AG04449 (cell line): ENCODE measurements around the gene RAD51AP1.

Source experiments
- CTCF ChIA-PET: fragments of 350-600 bp; formaldehyde crosslinking; extraction: SDS; loops from one replicate; lab custom pipeline; 2021; ENCODE audit warnings: antibody characterized with exemption; lab: Yijun Ruan, JAX
- POLR2A ChIA-PET: fragments of 400-600, 350-600 bp; formaldehyde crosslinking; extraction: SDS; loops from one replicate; lab custom pipeline; 2020; ENCODE audit warnings: antibody characterized with exemption, inconsistent platforms; lab: Yijun Ruan, JAX
- DNase-seq: peaks from one replicate; pipeline ENCODE4 v3.0.0-alpha.2; 2010; ENCODE audit warnings: low read depth, low spot score
- H3K4me3 ChIP-seq: 2 replicates; pipeline ENCODE4 v1.5.1; 2011; ENCODE audit warnings: low read depth, mild to moderate bottlenecking, control low read depth, low read length
- TF ChIP-seq, protein P1 (sequence below): IDR thresholded peaks from one replicate; pipeline ENCODE4 v1.5.1; 2011; ENCODE audit warnings: mild to moderate bottlenecking, moderate library complexity, low read length, control low read depth, inconsistent platforms; ENCODE audit not compliant: insufficient read depth; ENCODE audit errors: missing control alignments

Gene RAD51AP1

GRCh38 chr12:4530160-4530559 is 8.5 kb upstream of the RAD51AP1 start:
- no peak for DNase-seq
- TF ChIP-seq, protein P1, sequence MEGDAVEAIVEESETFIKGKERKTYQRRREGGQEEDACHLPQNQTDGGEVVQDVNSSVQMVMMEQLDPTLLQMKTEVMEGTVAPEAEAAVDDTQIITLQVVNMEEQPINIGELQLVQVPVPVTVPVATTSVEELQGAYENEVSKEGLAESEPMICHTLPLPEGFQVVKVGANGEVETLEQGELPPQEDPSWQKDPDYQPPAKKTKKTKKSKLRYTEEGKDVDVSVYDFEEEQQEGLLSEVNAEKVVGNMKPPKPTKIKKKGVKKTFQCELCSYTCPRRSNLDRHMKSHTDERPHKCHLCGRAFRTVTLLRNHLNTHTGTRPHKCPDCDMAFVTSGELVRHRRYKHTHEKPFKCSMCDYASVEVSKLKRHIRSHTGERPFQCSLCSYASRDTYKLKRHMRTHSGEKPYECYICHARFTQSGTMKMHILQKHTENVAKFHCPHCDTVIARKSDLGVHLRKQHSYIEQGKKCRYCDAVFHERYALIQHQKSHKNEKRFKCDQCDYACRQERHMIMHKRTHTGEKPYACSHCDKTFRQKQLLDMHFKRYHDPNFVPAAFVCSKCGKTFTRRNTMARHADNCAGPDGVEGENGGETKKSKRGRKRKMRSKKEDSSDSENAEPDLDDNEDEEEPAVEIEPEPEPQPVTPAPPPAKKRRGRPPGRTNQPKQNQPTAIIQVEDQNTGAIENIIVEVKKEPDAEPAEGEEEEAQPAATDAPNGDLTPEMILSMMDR: no peak
- POLR2A ChIA-PET: no interaction called here
- CTCF ChIA-PET: no interaction called here
- H3K4me3 ChIP-seq: no peak overlapping the region

GRCh38 chr12:4530982-4531586 is 7.6 kb upstream of the RAD51AP1 start:
- DNase-seq: no peak
- no peak overlapping the region for H3K4me3 ChIP-seq
- TF ChIP-seq, protein P1: no peak
- ChIA-PET POLR2A (no interaction called here), CTCF (interaction anchor here (0.6 to 1.8 kb wide), 4 partner anchors 15 to 228 kb away, joined by 5 to 6 read pairs (median 6); no protein-coding TSS in a partner anchor)

DNA sequence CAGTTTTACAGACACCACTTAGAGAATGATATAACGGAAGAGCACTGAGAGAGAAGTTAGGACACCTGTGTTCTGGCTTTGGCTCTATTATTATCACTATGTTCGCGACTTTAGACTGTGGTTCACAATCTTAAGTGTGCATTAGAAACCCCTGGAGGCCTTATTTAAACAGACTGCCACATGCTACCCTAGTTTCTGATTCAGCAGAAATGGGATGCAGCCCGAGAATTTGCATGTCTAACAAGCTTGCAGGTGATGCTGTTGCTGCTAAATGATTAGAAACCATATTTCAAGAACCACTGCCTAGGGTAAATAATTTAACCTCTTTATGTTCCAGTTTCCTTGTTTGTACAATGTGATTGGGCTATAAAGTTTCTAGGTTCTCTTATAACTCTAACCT is 3.6 kb upstream of the RAD51AP1 start:
- ChIA-PET POLR2A (no interaction called here), CTCF (interaction anchor here (1.8 to 2.0 kb wide), 2 partner anchors 9 to 115 kb away, joined by 6 to 7 read pairs; no protein-coding TSS in a partner anchor)
- no peak for DNase-seq
- TF ChIP-seq, protein P1: no peak
- H3K4me3 ChIP-seq: no peak overlapping the region

GRCh38 chr12:4535871-4536270 is 2.8 kb upstream of the RAD51AP1 start:
- ChIA-PET CTCF (interaction anchor here (2.0 kb wide), 1 partner anchor 115 kb away, joined by 6 read pairs; no protein-coding TSS in a partner anchor), POLR2A (no interaction called here)
- no peak for DNase-seq
- TF ChIP-seq, protein P1: no peak
- H3K4me3 ChIP-seq: no peak overlapping the region

GRCh38 chr12:4539167-4539870 is 629 bp downstream of the RAD51AP1 start:
- TF ChIP-seq, protein P1: no peak
- POLR2A ChIA-PET: no interaction called here
- CTCF ChIA-PET: no interaction called here
- H3K4me3 ChIP-seq: peak overlapping the region; percentile 86
- DNase-seq: no peak

- H3K4me3 ChIP-seq: no peak overlapping the region
- ChIA-PET CTCF (interaction anchor here (1.0 to 1.3 kb wide), 2 partner anchors 8 to 13 kb away, joined by 3 to 4 read pairs; no protein-coding TSS in a partner anchor), POLR2A (no interaction called here)
- no peak for DNase-seq
- TF ChIP-seq, protein P1: no peak
Observed at GRCh38 chr12:4540170-4540569, 1.5 kb downstream of the RAD51AP1 start.
